AG04450 (cell line): Measurements from ENCODE around the gene CCDC73. TPM values are rescaled to one million over a fixed set of nuclear protein-coding genes. Genes with fewer than 3 reads are reported as not detected.

Experiments
- CTCF ChIA-PET: fragments of 300-600, 350-600 bp; formaldehyde crosslinking; extraction: SDS; loops from one replicate; lab custom pipeline; 2022; ENCODE audit warnings: antibody characterized with exemption, inconsistent platforms; lab: Charles Lee
- POLR2A ChIA-PET: fragments of 350-600 bp; formaldehyde crosslinking; extraction: SDS; loops from one replicate; lab custom pipeline; 2021; ENCODE audit warnings: antibody characterized with exemption, inconsistent platforms; lab: Yijun Ruan, JAX
- DNase-seq: peaks from one replicate; pipeline ENCODE4 v3.0.0-alpha.2; 2011; ENCODE audit warnings: low read depth, low spot score
- H3K27ac ChIP-seq: one replicate; pipeline ENCODE4 v1.5.1; 2012; ENCODE audit warnings: low read depth, low read length, control low read depth
- H3K27me3 ChIP-seq: one replicate; pipeline ENCODE4 v1.6.0; 2012; ENCODE audit warnings: low read length; ENCODE audit not compliant: control insufficient read depth, insufficient read depth
- H3K4me3 ChIP-seq: 2 replicates; pipeline ENCODE4 v1.5.1; 2011; ENCODE audit warnings: mild to moderate bottlenecking, low read depth, low read length, control low read depth
- H3K9me3 ChIP-seq: 2 replicates; pipeline ENCODE4 v1.5.1; 2012; ENCODE audit warnings: low read length; ENCODE audit not compliant: control insufficient read depth, insufficient read depth
- polyA plus RNA-seq: library from polyadenylated mRNA; depleted of rRNA; stranded (reverse); fragments of >200 nt; gene quantifications from 2 replicates; pipeline ENCODE4 v1.2.3, GENCODE V29; 2011
- TF ChIP-seq, protein P1 (sequence below): IDR thresholded peaks from 2 replicates; pipeline ENCODE4 v1.5.1; 2011; ENCODE audit warnings: low read depth, low read length, control low read depth, inconsistent platforms

CCDC73 gene
- polyA plus RNA-seq, 1 experiment, result not detected

DNA sequence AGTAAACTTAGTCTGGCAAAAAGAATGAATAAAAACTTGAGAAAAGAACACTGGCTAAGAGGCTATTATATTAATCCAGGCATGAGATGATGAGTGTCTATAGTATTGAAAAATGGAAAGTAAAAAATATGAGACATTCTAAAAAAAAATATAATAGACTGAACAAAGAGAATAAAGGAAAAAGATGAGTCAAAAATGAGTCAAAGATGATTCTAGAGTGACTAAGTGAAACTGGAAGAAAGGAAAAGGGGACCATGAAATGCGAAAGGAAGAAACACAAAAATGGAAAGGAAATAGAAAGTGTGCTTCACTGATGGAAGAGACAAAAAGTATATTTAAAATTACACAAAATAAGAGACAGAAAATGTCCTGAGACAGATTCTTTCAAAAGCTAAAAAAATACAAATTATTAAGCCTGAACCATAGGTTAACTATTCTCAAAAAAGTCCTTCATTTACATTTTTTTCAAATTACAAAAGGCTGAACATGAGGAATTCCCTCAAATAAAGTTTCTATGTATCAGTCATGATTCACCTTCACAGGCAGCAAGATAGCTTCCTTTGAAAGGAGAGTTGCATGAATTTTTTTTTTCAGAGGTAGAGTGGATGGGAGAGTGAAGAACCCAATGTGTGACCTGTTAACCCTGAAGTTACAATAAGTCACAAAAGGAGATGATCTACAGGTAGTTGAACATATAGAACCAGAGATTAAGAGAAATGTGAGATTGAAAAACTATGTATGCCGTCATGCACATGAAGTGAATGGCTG is 135.6 kb downstream of the CCDC73 start:
- no peaks in the 10 kb centered on the region for H3K9me3 ChIP-seq
- POLR2A ChIA-PET, result no interaction called here
- no peak overlapping the region for H3K27ac ChIP-seq
- no peak for DNase-seq
- TF ChIP-seq, protein P1, sequence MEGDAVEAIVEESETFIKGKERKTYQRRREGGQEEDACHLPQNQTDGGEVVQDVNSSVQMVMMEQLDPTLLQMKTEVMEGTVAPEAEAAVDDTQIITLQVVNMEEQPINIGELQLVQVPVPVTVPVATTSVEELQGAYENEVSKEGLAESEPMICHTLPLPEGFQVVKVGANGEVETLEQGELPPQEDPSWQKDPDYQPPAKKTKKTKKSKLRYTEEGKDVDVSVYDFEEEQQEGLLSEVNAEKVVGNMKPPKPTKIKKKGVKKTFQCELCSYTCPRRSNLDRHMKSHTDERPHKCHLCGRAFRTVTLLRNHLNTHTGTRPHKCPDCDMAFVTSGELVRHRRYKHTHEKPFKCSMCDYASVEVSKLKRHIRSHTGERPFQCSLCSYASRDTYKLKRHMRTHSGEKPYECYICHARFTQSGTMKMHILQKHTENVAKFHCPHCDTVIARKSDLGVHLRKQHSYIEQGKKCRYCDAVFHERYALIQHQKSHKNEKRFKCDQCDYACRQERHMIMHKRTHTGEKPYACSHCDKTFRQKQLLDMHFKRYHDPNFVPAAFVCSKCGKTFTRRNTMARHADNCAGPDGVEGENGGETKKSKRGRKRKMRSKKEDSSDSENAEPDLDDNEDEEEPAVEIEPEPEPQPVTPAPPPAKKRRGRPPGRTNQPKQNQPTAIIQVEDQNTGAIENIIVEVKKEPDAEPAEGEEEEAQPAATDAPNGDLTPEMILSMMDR, result no peak
- CTCF ChIA-PET, result no interaction called here
- H3K4me3 ChIP-seq, result no peak overlapping the region
- H3K27me3 ChIP-seq, result no peaks in the 10 kb centered on the region

DNA sequence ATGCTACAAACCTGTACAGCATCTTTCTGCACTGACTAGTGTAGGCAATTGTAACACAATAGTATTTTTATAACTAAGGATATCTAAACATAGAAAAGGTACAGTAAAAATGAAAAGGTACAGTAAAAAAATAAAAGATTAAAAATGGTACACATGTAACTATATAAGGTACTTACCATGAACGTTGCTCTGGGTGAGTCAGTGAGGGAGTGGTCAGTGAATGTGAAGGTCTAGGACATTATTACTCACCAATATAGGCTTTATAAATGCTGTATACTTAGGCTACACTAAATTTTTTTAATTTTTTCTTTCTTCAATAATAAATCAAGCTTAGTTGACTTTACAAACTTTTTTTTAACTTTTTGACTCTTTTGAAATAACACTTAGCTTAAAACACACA is 150.9 kb downstream of the CCDC73 start:
- H3K27me3 ChIP-seq, result no peaks in the 10 kb centered on the region
- H3K27ac ChIP-seq, result no peak overlapping the region
- ChIA-PET CTCF (interaction anchor here (0.6 to 0.9 kb wide), 2 partner anchors 50 to 321 kb away, joined by 3 to 8 read pairs; no protein-coding TSS in a partner anchor), POLR2A (no interaction called here)
- no peaks in the 10 kb centered on the region for H3K9me3 ChIP-seq
- no peak overlapping the region for H3K4me3 ChIP-seq
- DNase-seq, result no peak
- TF ChIP-seq, protein P1, result no peak

DNA sequence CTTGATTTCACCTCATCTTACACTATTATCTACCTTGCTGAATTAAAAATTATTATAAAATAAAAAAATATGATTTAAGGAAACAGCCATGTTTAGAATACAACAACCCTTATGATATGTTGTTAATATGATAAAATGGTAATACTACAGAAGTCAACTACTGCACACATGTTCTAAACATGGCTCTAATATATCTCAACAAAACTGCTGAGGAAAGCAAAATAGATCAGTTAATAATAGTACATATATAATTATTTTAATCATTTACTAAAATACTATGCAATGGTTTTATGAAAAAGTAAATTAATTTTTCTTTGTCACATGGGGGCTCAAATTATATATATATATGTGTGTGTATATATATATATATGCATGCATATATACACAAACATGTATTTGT is 153.1 kb downstream of the CCDC73 start:
- Histone ChIP-seq H3K27ac (no peak overlapping the region), H3K4me3 (no peak overlapping the region), H3K9me3 (no peaks in the 10 kb centered on the region), H3K27me3 (no peaks in the 10 kb centered on the region)
- no peak for DNase-seq
- TF ChIP-seq, protein P1, result no peak
- ChIA-PET POLR2A (no interaction called here), CTCF (no interaction called here)

DNA sequence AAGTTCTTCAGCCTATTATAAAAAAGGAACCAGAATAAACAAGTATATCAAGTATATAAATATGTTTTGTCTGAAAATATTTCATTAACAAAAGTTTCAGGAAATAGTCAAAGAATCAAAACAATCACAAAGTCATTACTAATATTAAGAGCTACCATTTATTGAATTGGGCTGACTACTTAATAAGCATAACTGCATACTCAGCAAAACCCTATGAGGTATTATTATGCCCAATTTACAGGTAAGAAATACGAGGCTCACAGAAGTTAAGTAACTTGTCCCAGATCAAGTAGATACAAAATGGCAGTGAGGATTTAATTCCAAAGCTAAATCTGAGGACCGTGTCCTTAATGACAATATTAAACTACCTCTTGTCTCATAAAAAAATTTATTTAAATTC is 158.6 kb downstream of the CCDC73 start:
- DNase-seq, result no peak
- Histone ChIP-seq H3K9me3 (no peaks in the 10 kb centered on the region), H3K27ac (no peak overlapping the region), H3K4me3 (no peak overlapping the region), H3K27me3 (peaks cover 3% of the 10 kb centered on the region)
- CTCF ChIA-PET, result no interaction called here
- POLR2A ChIA-PET, result no interaction called here
- TF ChIP-seq, protein P1, result no peak

DNA sequence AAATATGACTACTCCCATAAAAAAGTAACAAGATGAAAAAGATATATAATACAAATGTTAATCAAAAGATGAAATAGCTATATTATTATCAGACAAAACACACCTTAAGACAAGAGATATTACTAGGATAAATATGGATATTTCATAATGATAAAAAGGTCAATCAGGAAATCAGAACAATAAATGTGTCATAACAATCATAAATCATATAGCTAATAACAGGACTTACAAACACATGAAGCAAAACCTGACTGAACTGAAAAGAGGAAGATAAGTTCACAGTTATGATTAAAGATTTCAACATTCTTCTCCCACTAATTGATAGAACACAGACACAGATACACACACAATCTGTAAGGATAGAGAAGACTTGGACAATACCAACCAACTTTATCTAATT is 163.6 kb downstream of the CCDC73 start:
- ChIA-PET POLR2A (no interaction called here), CTCF (interaction anchor here (0.6 kb wide), 1 partner anchor 141 kb away, joined by 3 read pairs; no protein-coding TSS in a partner anchor)
- TF ChIP-seq, protein P1, result no peak

More for the DNA sequence above, 163.6 kb downstream of the CCDC73 start:
- Histone ChIP-seq H3K27me3 (peaks cover 3% of the 10 kb centered on the region), H3K9me3 (no peaks in the 10 kb centered on the region), H3K4me3 (no peak overlapping the region), H3K27ac (no peak overlapping the region)
- DNase-seq, result no peak
